GM21529 (cell line): ENCODE measurements around the gene KCNIP2.
"Not testable (repeated sequence)": the region's sequence is repeated elsewhere in the genome, so short reads cannot be mapped to it uniquely, and the experiment has no call there.

Experiments used
- ATAC-seq: cut with Tn5 transposase; IDR thresholded peaks from one replicate; pipeline ENCODE4 v1.9.1; 2021; ENCODE audit not compliant: unreplicated experiment

Gene KCNIP2

GRCh38 chr10:101829561-101830315 is 13.9 kb downstream of the KCNIP2 start:
- ATAC-seq: peak; percentile 25

- no peak for ATAC-seq
Observed at GRCh38 chr10:101828766-101829551, 14.6 kb downstream of the KCNIP2 start.

- ATAC-seq: no peak
Observed at GRCh38 chr10:101827919-101828600, 15.5 kb downstream of the KCNIP2 start.

- ATAC-seq: no peak
Observed at GRCh38 chr10:101826852-101827434, 16.7 kb downstream of the KCNIP2 start.

- no peak for ATAC-seq
Observed at GRCh38 chr10:101824736-101825135, 18.9 kb downstream of the KCNIP2 start.

- ATAC-seq: peak; percentile 26
Observed at GRCh38 chr10:101818872-101819633, 24.5 kb downstream of the KCNIP2 start.

- peak; percentile 86 for ATAC-seq
Observed at GRCh38 chr10:101818119-101818871, 25.3 kb downstream of the KCNIP2 start, which contains the start of gene OGA. Gene OGA (minus strand): TSS chr10:101818444. CDS start chr10:101818022, 422 bp downstream.

GRCh38 chr10:101817337-101818118 is 26.1 kb downstream of the KCNIP2 start:
- ATAC-seq: peak; percentile 4

- no peak for ATAC-seq
Observed at GRCh38 chr10:101816913-101817336, 26.7 kb downstream of the KCNIP2 start.

GRCh38 chr10:101816376-101816775 is 27.2 kb downstream of the KCNIP2 start:
- no peak for ATAC-seq

- ATAC-seq: peak; percentile 22
Observed at GRCh38 chr10:101814466-101815071, 29.0 kb downstream of the KCNIP2 start.

- ATAC-seq: no peak
Observed at GRCh38 chr10:101812606-101813005, 31.0 kb downstream of the KCNIP2 start.

- ATAC-seq: no peak
Observed at GRCh38 chr10:101807158-101807557, 36.4 kb downstream of the KCNIP2 start.

- ATAC-seq: no peak
Observed at GRCh38 chr10:101803511-101803910, 40.1 kb downstream of the KCNIP2 start.

GRCh38 chr10:101797403-101798059 is 46.1 kb downstream of the KCNIP2 start:
- no peak for ATAC-seq

- ATAC-seq: no peak
Observed at GRCh38 chr10:101793526-101793925, 50.1 kb downstream of the KCNIP2 start.

GRCh38 chr10:101789686-101790085 is 53.9 kb downstream of the KCNIP2 start:
- ATAC-seq: no peak

GRCh38 chr10:101789231-101789630 is 54.4 kb downstream of the KCNIP2 start:
- not testable (repeated sequence) for ATAC-seq
